Prostate gland (tissue), 2 donors: ENCODE results near the gene FGGY. TPM values are rescaled to one million over a fixed set of nuclear protein-coding genes. Genes with fewer than 3 reads are reported as not detected.

Experiments
- DNase-seq: peaks from one replicate; pipeline ENCODE4 v3.0.0-alpha.2; 2019; ENCODE audit warnings: low spot score
- H3K27ac ChIP-seq, 2 donors: fragments of 200-600 bp; sonication (generic); 2 replicates each; pipeline ENCODE4 v1.5.1; 2017 to 2019
- H3K27me3 ChIP-seq: fragments of 200-600 bp; sonication (generic); replicated peaks from 2 replicates; pipeline ENCODE4 v1.5.1; 2019; ENCODE audit not compliant: insufficient read depth
- H3K36me3 ChIP-seq, 2 donors: fragments of 200-600 bp; sonication (generic); 1 replicate in 1 of 2; 2 replicates in 1 of 2; pipeline versions ENCODE4 v1.5.1 to v1.8.1; 2017 to 2019
- H3K4me1 ChIP-seq: fragments of 200-600 bp; sonication (generic); replicated peaks from 2 replicates; pipeline ENCODE4 v1.5.1; 2019
- H3K4me3 ChIP-seq, 2 donors: fragments of 200-600 bp; sonication (generic); 2 replicates each; pipeline ENCODE4 v1.5.1; 2017 to 2019
- H3K9me3 ChIP-seq: fragments of 200-600 bp; sonication (generic); 2 replicates; pipeline ENCODE4 v1.5.1; 2017
- CTCF ChIP-seq, 4 experiments: fragments of 200-600 bp in 2 of 4; fragments of 450-650 bp in 2 of 4; sonication (generic) in 2 of 4; IDR thresholded peaks; 1 replicate in 3 of 4; 2 replicates in 1 of 4; pipeline ENCODE4 v1.5.1; 2016 to 2019; ENCODE audit warnings: antibody characterized with exemption in 4 of 4, mild to moderate bottlenecking in 2 of 4, moderate library complexity in 2 of 4
- POLR2A ChIP-seq: fragments of 450-650 bp; IDR thresholded peaks from one replicate; pipeline ENCODE4 v1.6.1; 2016; ENCODE audit warnings: antibody characterized with exemption, mild to moderate bottlenecking
- POLR2AphosphoS5 ChIP-seq: sonication (generic); formaldehyde crosslinking; IDR thresholded peaks from one replicate; pipeline ENCODE4 v1.6.1; 2017; ENCODE audit warnings: antibody characterized with exemption
- WGBS: methylation state at CpG from one replicate; pipeline ENCODE4 v1.1.5; 2018; 5-methylcytosine and 5-hydroxymethylcytosine counted together
- intact Hi-C: fragments of 100-400 bp; cut with DNase I; formaldehyde crosslinking; loops from one replicate; pipeline ENCODE4 v1.14.2; 2022
- total RNA-seq, 2 donors: library from RNA; depleted of rRNA; stranded (reverse); fragments of >200 nt; gene quantifications; one replicate each; pipeline ENCODE4 v1.1.0, GENCODE V29; 2016

Gene FGGY
- total RNA-seq, 2 donors from 2014 or later = 28.6 to 32.2 TPM

GRCh38 chr1:59520194-59520593 lies 223.3 kb downstream of the FGGY start:
- H3K9me3 ChIP-seq = no peaks in the 10 kb centered on the region
- DNase-seq = no peak
- 71% methylated on average over 3 of the region's 3 CpGs for WGBS
- H3K27me3 ChIP-seq = no peaks in the 10 kb centered on the region
- H3K36me3 ChIP-seq = no peaks in the 10 kb centered on the region
- TF ChIP-seq POLR2AphosphoS5 (no peak), CTCF (IDR thresholded peaks at IDR 0.05) (no peak)
- no peaks in the 10 kb centered on the region for H3K4me1 ChIP-seq
- H3K4me3 ChIP-seq = no peak overlapping the region
- intact Hi-C loops = no loop called here
- peak overlapping the region; percentile 14 to 63 for H3K27ac ChIP-seq

GRCh38 chr1:59520827-59521418 lies 224.0 kb downstream of the FGGY start:
- no peak for DNase-seq
- H3K36me3 ChIP-seq = no peaks in the 10 kb centered on the region
- H3K9me3 ChIP-seq = no peaks in the 10 kb centered on the region
- intact Hi-C loops = no loop called here
- TF ChIP-seq POLR2A (no peak), POLR2AphosphoS5 (peak; percentile 46)
- no peak overlapping the region for H3K4me3 ChIP-seq
- WGBS = 46% methylated on average over 12 of the region's 12 CpGs
- H3K27ac ChIP-seq = peak overlapping the region; percentile 7 to 63
- no peaks in the 10 kb centered on the region for H3K4me1 ChIP-seq
- H3K27me3 ChIP-seq = no peaks in the 10 kb centered on the region

- WGBS = 75% methylated on average over 2 of the region's 2 CpGs
- no peaks in the 10 kb centered on the region for H3K27me3 ChIP-seq
- H3K9me3 ChIP-seq = no peaks in the 10 kb centered on the region
- peak overlapping the region; percentile 7 to 63 for H3K27ac ChIP-seq
- no peak for TF ChIP-seq CTCF (IDR thresholded peaks at IDR 0.05)
- TF ChIP-seq POLR2A = no peak
- TF ChIP-seq POLR2AphosphoS5 = no peak
- no peak overlapping the region for H3K4me3 ChIP-seq
- no peaks in the 10 kb centered on the region for H3K4me1 ChIP-seq
- no peak for DNase-seq
- no peaks in the 10 kb centered on the region for H3K36me3 ChIP-seq
- intact Hi-C loops = no loop called here
These were observed 224.6 kb downstream of the FGGY start for GRCh38 chr1:59521456-59521855.

- intact Hi-C loops = no loop called here
- H3K27ac ChIP-seq = no peak overlapping the region
- H3K36me3 ChIP-seq = no peaks in the 10 kb centered on the region
- TF ChIP-seq POLR2AphosphoS5 (no peak), POLR2A (no peak), CTCF (IDR thresholded peaks at IDR 0.05) (no peak)
- WGBS = 90% methylated on average over 4 of the region's 4 CpGs
- H3K9me3 ChIP-seq = no peaks in the 10 kb centered on the region
- no peaks in the 10 kb centered on the region for H3K27me3 ChIP-seq
- no peaks in the 10 kb centered on the region for H3K4me1 ChIP-seq
- no peak for DNase-seq
- no peak overlapping the region for H3K4me3 ChIP-seq
These were observed 226.1 kb downstream of the FGGY start for GRCh38 chr1:59522925-59523505.

GRCh38 chr1:59523745-59524450 lies 227.0 kb downstream of the FGGY start:
- intact Hi-C loops = no loop called here
- no peak for DNase-seq
- H3K9me3 ChIP-seq = no peaks in the 10 kb centered on the region
- no peaks in the 10 kb centered on the region for H3K27me3 ChIP-seq
- TF ChIP-seq POLR2AphosphoS5 (no peak), CTCF (IDR thresholded peaks at IDR 0.05) (no peak), POLR2A (no peak)
- no peaks in the 10 kb centered on the region for H3K4me1 ChIP-seq
- no peak overlapping the region for H3K27ac ChIP-seq
- H3K4me3 ChIP-seq = no peak overlapping the region
- 91% methylated on average over 12 of the region's 12 CpGs for WGBS
- no peaks in the 10 kb centered on the region for H3K36me3 ChIP-seq
